ENCODE data around the gene PLEKHB1. TPM values are rescaled to one million over a fixed set of nuclear protein-coding genes. Genes with fewer than 3 reads are reported as not detected.

The PLEKHB1 gene
- total RNA-seq, 2 donors from 2014 or later: 44.6 to 81.0 TPM

- TF ChIP-seq CTCF (conservative IDR thresholded peaks at IDR 0.05): no peak
- no peak overlapping the region for H3K9ac ChIP-seq (ENCODE audit: extremely low read depth, low read length, poor library complexity, severe bottlenecking)
- H3K27ac Mint-ChIP-seq: no peak overlapping the region
- peaks cover 26% of the 10 kb centered on the region for H3K36me3 Mint-ChIP-seq (ENCODE audit: low read depth)
- peaks cover 6% of the 10 kb centered on the region for H3K36me3 ChIP-seq (ENCODE audit: control insufficient read depth, insufficient read depth, low read length)
- H3K27me3 ChIP-seq (ENCODE audit: control insufficient read depth, insufficient read depth, low read length, poor library complexity, severe bottlenecking): no peaks in the 10 kb centered on the region
- WGBS, 2 experiments (ENCODE audit: insufficient coverage in 1 of 2, insufficient read length in 1 of 2): 91% methylated on average over 5 of the region's 5 CpGs; no CpG with 5 or more reads in 1 of the 2 experiments
- no peak overlapping the region for H3K4me3 ChIP-seq (ENCODE audit: low read length)
- H3K4me1 Mint-ChIP-seq: peaks cover 40% of the 10 kb centered on the region
- no peak overlapping the region for H3K27ac ChIP-seq (ENCODE audit: low read depth, low read length)
- H3K4me1 ChIP-seq (ENCODE audit: control insufficient read depth, insufficient read depth, low read length): peaks cover 24% of the 10 kb centered on the region
- peaks cover 41% of the 10 kb centered on the region for H3K27me3 Mint-ChIP-seq (ENCODE audit: insufficient read depth)
- H3K9me3 ChIP-seq (ENCODE audit: control insufficient read depth, low read length): no peaks in the 10 kb centered on the region
- no peaks in the 10 kb centered on the region for H3K9me3 Mint-ChIP-seq
- no peak for DNase-seq
- H3K4me3 Mint-ChIP-seq: no peak overlapping the region
Observed at GRCh38 chr11:73651252-73651651, 4.9 kb downstream of the PLEKHB1 start.

- no peak overlapping the region for H3K9ac ChIP-seq (ENCODE audit: extremely low read depth, low read length, poor library complexity, severe bottlenecking)
- peak overlapping the region; percentile 48 for H3K27ac ChIP-seq (ENCODE audit: low read depth, low read length)
Observed at GRCh38 chr11:73651661-73652045, 5.3 kb downstream of the PLEKHB1 start.

GRCh38 chr11:73652046-73652730 lies 5.8 kb downstream of the PLEKHB1 start:
- WGBS, 2 experiments (ENCODE audit: insufficient coverage in 1 of 2, insufficient read length in 1 of 2): 48 to 68% methylated on average over 3 to 8 of the region's 8 CpGs
- Mint-ChIP-seq H3K36me3 (ENCODE audit: low read depth) (peaks cover 26% of the 10 kb centered on the region), H3K4me3 (no peak overlapping the region), H3K4me1 (peaks cover 32% of the 10 kb centered on the region), H3K27me3 (ENCODE audit: insufficient read depth) (peaks cover 38% of the 10 kb centered on the region), H3K27ac (no peak overlapping the region), H3K9me3 (no peaks in the 10 kb centered on the region)
- no peaks in the 10 kb centered on the region for H3K9me3 ChIP-seq (ENCODE audit: control insufficient read depth, low read length)
- H3K36me3 ChIP-seq (ENCODE audit: control insufficient read depth, insufficient read depth, low read length): peaks cover 6% of the 10 kb centered on the region
- H3K27me3 ChIP-seq (ENCODE audit: control insufficient read depth, insufficient read depth, low read length, poor library complexity, severe bottlenecking): no peaks in the 10 kb centered on the region
- H3K4me3 ChIP-seq (ENCODE audit: low read length): no peak overlapping the region
- TF ChIP-seq CTCF (conservative IDR thresholded peaks at IDR 0.05): no peak
- peak overlapping the region; percentile 48 for H3K27ac ChIP-seq (ENCODE audit: low read depth, low read length)
- no peak overlapping the region for H3K9ac ChIP-seq (ENCODE audit: extremely low read depth, low read length, poor library complexity, severe bottlenecking)
- H3K4me1 ChIP-seq (ENCODE audit: control insufficient read depth, insufficient read depth, low read length): peaks cover 20% of the 10 kb centered on the region
- DNase-seq: no peak

More at GRCh38 chr11:73651661-73652045, 5.3 kb downstream of the PLEKHB1 start:
- Mint-ChIP-seq H3K9me3 (no peaks in the 10 kb centered on the region), H3K36me3 (ENCODE audit: low read depth) (peaks cover 26% of the 10 kb centered on the region), H3K4me1 (peaks cover 37% of the 10 kb centered on the region), H3K27me3 (ENCODE audit: insufficient read depth) (peaks cover 39% of the 10 kb centered on the region), H3K27ac (no peak overlapping the region), H3K4me3 (no peak overlapping the region)
- DNase-seq: no peak
- H3K9me3 ChIP-seq (ENCODE audit: control insufficient read depth, low read length): no peaks in the 10 kb centered on the region
- 93 to 94% methylated on average over 6 to 9 of the region's 9 CpGs for WGBS, 2 experiments (ENCODE audit: insufficient coverage in 1 of 2, insufficient read length in 1 of 2)
- no peak overlapping the region for H3K4me3 ChIP-seq (ENCODE audit: low read length)
- peaks cover 24% of the 10 kb centered on the region for H3K4me1 ChIP-seq (ENCODE audit: control insufficient read depth, insufficient read depth, low read length)
- H3K36me3 ChIP-seq (ENCODE audit: control insufficient read depth, insufficient read depth, low read length): peaks cover 6% of the 10 kb centered on the region
- TF ChIP-seq CTCF (conservative IDR thresholded peaks at IDR 0.05): no peak
- H3K27me3 ChIP-seq (ENCODE audit: control insufficient read depth, insufficient read depth, low read length, poor library complexity, severe bottlenecking): no peaks in the 10 kb centered on the region

All from endodermal cell (in vitro differentiated cells).